K562 (cell line): ENCODE measurements around the gene RNF31. TPM values are rescaled to one million over a fixed set of nuclear protein-coding genes. Genes with fewer than 3 reads are reported as not detected.

Experiments used
- ATAC-seq: fragments of 200-7000 bp; cut with Tn5 transposase; 3 replicates; pipeline ENCODE4 v1.9.1; 2020; ENCODE audit warnings: moderate library complexity
- BruUV-seq: library from RNA; stranded (reverse); fragments of 400-500 nt; replicated peaks from 2 replicates; lab custom pipeline; 2021; lab: Mats Ljungman, UMichigan
- CTCF ChIA-PET: fragments of 300-600 bp; formaldehyde crosslinking; extraction: SDS; loops from one replicate; lab custom pipeline; 2021; ENCODE audit warnings: low intra/inter-chr PET ratio; lab: Yijun Ruan, JAX
- POLR2A ChIA-PET: fragments of 300-600, 350-650 bp; sonication (Branson Sonifier 250); formaldehyde crosslinking; extraction: SDS; loops from one replicate; lab custom pipeline; 2021; ENCODE audit warnings: antibody characterized with exemption, inconsistent platforms; lab: Yijun Ruan, JAX
- DNase-seq, 4 experiments: peaks; one replicate each; pipeline versions ENCODE4 v3.0.0 to v3.0.0-alpha.2; 2011 to 2018; ENCODE audit warnings: low spot score in 3 of 4, mixed read lengths in 3 of 4; ENCODE audit errors: extremely low read depth in 1 of 4
- FAIRE-seq: peaks from 2 replicates; lab custom pipeline; 2011; peaks lifted over from hg19 to GRCh38; lab: Jason Lieb, UNC
- H2AFZ ChIP-seq: 2 replicates; pipeline ENCODE4 v1.6.0; 2011; ENCODE audit warnings: low read depth, low read length, control low read depth, inconsistent platforms
- H3K27ac ChIP-seq: fragments of 200-600 bp; 3 replicates; pipeline ENCODE4 v1.8.0; 2011; ENCODE audit warnings: low read depth, mild to moderate bottlenecking, control low read depth, inconsistent platforms, low read length, moderate library complexity, mixed read lengths; ENCODE audit errors: extremely low read depth
- H3K27me3 ChIP-seq, 2 experiments: fragments of 300-600 bp in 1 of 2; 2 replicates in 1 of 2; 3 replicates in 1 of 2; pipeline versions ENCODE4 v1.6.0 to v1.8.0; 2011; ENCODE audit warnings: inconsistent platforms in 2 of 2, low read length in 2 of 2, mild to moderate bottlenecking in 1 of 2, mixed read lengths in 1 of 2, moderate library complexity in 1 of 2; ENCODE audit not compliant: control insufficient read depth in 2 of 2, insufficient read depth in 2 of 2
- H3K36me3 ChIP-seq: fragments of 300-600 bp; 3 replicates; pipeline ENCODE4 v1.8.0; 2011; ENCODE audit warnings: mild to moderate bottlenecking, low read length, inconsistent platforms; ENCODE audit not compliant: control insufficient read depth, insufficient read depth
- H3K4me1 ChIP-seq, 2 experiments: fragments of 200-600 bp in 1 of 2; replicated peaks in 1 of 2; 2 replicates in 1 of 2; 3 replicates in 1 of 2; pipeline versions ENCODE4 v1.5.1 to v1.8.0; 2011; ENCODE audit warnings: inconsistent platforms in 2 of 2, low read length in 2 of 2, mild to moderate bottlenecking in 1 of 2, mixed read lengths in 1 of 2, moderate library complexity in 1 of 2; ENCODE audit not compliant: control insufficient read depth in 2 of 2, insufficient read depth in 2 of 2
- H3K4me2 ChIP-seq: 2 replicates; pipeline ENCODE4 v1.6.1; 2011; ENCODE audit warnings: low read length, control low read depth, inconsistent platforms, mixed read lengths; ENCODE audit not compliant: insufficient read depth
- H3K4me3 ChIP-seq: fragments of 200-600 bp; sonication (generic), shearing (Covaris generic); 2 replicates; pipeline ENCODE4 v1.5.1; 2016; ENCODE audit warnings: control low read depth, inconsistent platforms
- H3K79me2 ChIP-seq: fragments of 200-600 bp; 3 replicates; pipeline ENCODE4 v1.8.0; 2011; ENCODE audit warnings: low read length, inconsistent platforms; ENCODE audit not compliant: control insufficient read depth, insufficient read depth
- H3K9ac ChIP-seq, 2 experiments: 2 replicates each; pipeline versions ENCODE4 v1.6.0 to v1.6.1; 2011; ENCODE audit warnings: low read depth in 2 of 2, low read length in 2 of 2, control low read depth in 1 of 2, inconsistent platforms in 1 of 2, mild to moderate bottlenecking in 1 of 2, mixed read lengths in 1 of 2; ENCODE audit not compliant: insufficient read depth in 1 of 2
- H3K9me1 ChIP-seq: one replicate; pipeline ENCODE4 v1.6.0; 2011; ENCODE audit warnings: inconsistent platforms, mild to moderate bottlenecking, low read length, moderate library complexity; ENCODE audit not compliant: control insufficient read depth, insufficient read depth
- H3K9me3 ChIP-seq: replicated peaks from 2 replicates; pipeline ENCODE4 v1.5.1; 2011; ENCODE audit warnings: low read depth, low read length, inconsistent platforms; ENCODE audit not compliant: control insufficient read depth, insufficient read depth
- H4K20me1 ChIP-seq: replicated peaks from 2 replicates; pipeline ENCODE4 v1.6.1; 2011; ENCODE audit warnings: low read length, inconsistent platforms, mixed read lengths; ENCODE audit not compliant: control insufficient read depth, insufficient read depth
- HDAC1 ChIP-seq, 2 experiments: fragments of 450-650 bp; IDR thresholded peaks; 2 replicates each; pipeline ENCODE4 v1.6.1; 2016 to 2017; ENCODE audit warnings: inconsistent platforms in 1 of 2, mild to moderate bottlenecking in 1 of 2, moderate library complexity in 1 of 2
- POLR2G ChIP-seq: fragments of 200-400 bp; formaldehyde crosslinking; IDR thresholded peaks from 2 replicates; pipeline ENCODE4 v1.6.1; 2017; ENCODE audit warnings: low read depth, mild to moderate bottlenecking, antibody characterized with exemption, low read length, moderate library complexity
- RBFOX2 ChIP-seq: fragments of 200-400 bp; formaldehyde crosslinking; IDR thresholded peaks from 2 replicates; pipeline ENCODE4 v1.6.1; 2017; ENCODE audit warnings: low read depth, mild to moderate bottlenecking, low read length, moderate library complexity
- WGBS: fragments of 100-300 bp; shearing (Covaris generic); methylation state at CpG from one replicate; pipeline ENCODE4 v1.1.6; 2016; ENCODE audit warnings: low coverage, mixed read lengths; ENCODE audit not compliant: insufficient coverage; ENCODE audit errors: missing lambda C conversion rate; 5-methylcytosine and 5-hydroxymethylcytosine counted together
- in situ Hi-C: fragments of 300-500 bp; cut with MboI; formaldehyde crosslinking; loops from 4 replicates; pipeline ENCODE4 v1.15.0; 2018; ENCODE audit warnings: inconsistent platforms, mixed read lengths
- intact Hi-C: fragments of 100-400 bp; cut with micrococcal nuclease; formaldehyde crosslinking; loops from 2 replicates; pipeline ENCODE4 v1.14.2; 2022
- polyA plus RNA-seq, 8 experiments: library from polyadenylated mRNA; depleted of rRNA in 4 of 8; stranded (reverse) in 5 of 8; unstranded in 3 of 8; fragments of >200 nt; fragmentation: Nextera tagmentation in 2 of 8; fragmentation: Illumina TruSeq in 1 of 8; extraction: Ambion mirVana in 2 of 8; extraction: Trizol in 1 of 8; gene quantifications; 2 replicates each; pipeline versions ENCODE4 v1.2.1 to v1.2.3, GENCODE V29; 2011 to 2014; ENCODE audit warnings: inconsistent platforms in 1 of 8, missing spikeins in 1 of 8
- total RNA-seq, 7 experiments: library from RNA; depleted of rRNA in 6 of 7; stranded (reverse); fragments of >200 nt in 6 of 7; fragmentation: Illumina TruSeq in 2 of 7; extraction: Trizol in 2 of 7; gene quantifications; 2 replicates each; pipeline versions ENCODE4 v1.2.1 to v1.2.3, GENCODE V29; 2011 to 2021; ENCODE audit warnings: low replicate concordance in 1 of 7
- TF ChIP-seq, protein P1 (sequence below): fragments of 450-650 bp; formaldehyde crosslinking; IDR thresholded peaks from 2 replicates; pipeline ENCODE4 v1.4.0; 2020; ENCODE audit warnings: mild to moderate bottlenecking, mixed read lengths
- TF ChIP-seq, protein P2 (sequence below): fragments of 250-450 bp; sonication (Bioruptor Pico); IDR thresholded peaks from 2 replicates; pipeline ENCODE4 v1.5.0; 2020; ENCODE audit warnings: mild to moderate bottlenecking

Gene RNF31
- total and polyA plus RNA-seq, 9 of the 15 experiments (the other 6 are each of a cell fraction or from before 2014, with no cell fraction given), result 3.1 to 47.6 (median 19.1) TPM

DNA sequence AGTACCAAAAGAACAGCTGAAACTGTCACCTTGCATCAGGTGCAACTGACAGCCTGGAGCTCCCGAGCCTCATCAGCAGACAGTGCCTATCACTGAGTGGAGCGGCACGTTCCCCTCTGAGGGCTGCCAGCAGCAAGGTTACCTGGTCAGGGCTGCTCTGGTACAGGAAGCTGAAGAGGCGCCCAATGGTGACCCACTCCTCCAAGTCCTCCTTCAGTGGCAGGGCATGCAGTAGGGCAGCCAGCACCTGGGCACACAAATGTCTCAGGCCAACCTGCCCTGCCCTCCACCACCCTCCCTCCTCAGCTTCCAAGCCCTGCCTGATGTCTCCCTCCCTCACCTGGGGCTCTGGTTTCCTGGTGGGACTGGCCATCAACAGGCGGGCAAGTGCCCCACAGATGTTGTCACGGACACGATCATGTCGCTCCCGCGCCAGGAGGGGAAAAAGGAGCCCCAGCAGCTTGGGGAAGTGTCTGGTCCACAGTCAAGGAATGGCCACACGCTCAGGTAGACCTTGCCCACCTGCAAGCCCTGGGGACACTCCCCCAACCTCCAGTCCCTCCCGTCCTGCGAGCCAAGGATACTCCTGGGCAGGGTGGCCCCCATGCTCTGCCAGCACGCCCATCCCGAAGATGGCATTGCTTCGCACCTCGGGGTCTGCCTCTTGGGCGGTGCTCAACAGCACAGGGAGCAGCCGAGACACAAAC is 34.2 kb downstream of the RNF31 start:
- H3K36me3 ChIP-seq, result peaks cover 78% of the 10 kb centered on the region; the same call in 2 of the 3 replicates
- H2AFZ ChIP-seq, result no peak overlapping the region
- ATAC-seq, result no peak

More for the DNA sequence above, 34.2 kb downstream of the RNF31 start:
- no peaks in the 10 kb centered on the region for H3K9me1 ChIP-seq
- DNase-seq (no peak), FAIRE-seq (no peak)
- intact Hi-C loops, result no loop called here
- no peak overlapping the region for H3K4me2 ChIP-seq
- H3K9ac ChIP-seq, result peak overlapping the region in 1 of 2 experiments; percentile 45; a peak in 1 of 4 replicates
- WGBS, result 86% methylated on average over 11 of the region's 19 CpGs
- no peaks in the 10 kb centered on the region; a peak in 1 of 5 replicates for H3K4me1 ChIP-seq
- ChIA-PET POLR2A (no interaction called here), CTCF (no interaction called here)
- no peaks in the 10 kb centered on the region for H3K9me3 ChIP-seq
- H3K27ac ChIP-seq, result no peak overlapping the region
- H3K27me3 ChIP-seq, result no peaks in the 10 kb centered on the region
- no TSS peak for BruUV-seq
- no peak overlapping the region for H3K4me3 ChIP-seq
- no peaks in the 10 kb centered on the region for H3K79me2 ChIP-seq
- no peaks in the 10 kb centered on the region for H4K20me1 ChIP-seq
- in situ Hi-C loops, result no loop called here
- TF ChIP-seq POLR2G, result peak; percentile 50; the same call in 1 of the 2 replicates
- no peak for TF ChIP-seq HDAC1 (IDR thresholded peaks at IDR 0.05)
- peak; percentile 65 for TF ChIP-seq RBFOX2
- TF ChIP-seq, protein P1, sequence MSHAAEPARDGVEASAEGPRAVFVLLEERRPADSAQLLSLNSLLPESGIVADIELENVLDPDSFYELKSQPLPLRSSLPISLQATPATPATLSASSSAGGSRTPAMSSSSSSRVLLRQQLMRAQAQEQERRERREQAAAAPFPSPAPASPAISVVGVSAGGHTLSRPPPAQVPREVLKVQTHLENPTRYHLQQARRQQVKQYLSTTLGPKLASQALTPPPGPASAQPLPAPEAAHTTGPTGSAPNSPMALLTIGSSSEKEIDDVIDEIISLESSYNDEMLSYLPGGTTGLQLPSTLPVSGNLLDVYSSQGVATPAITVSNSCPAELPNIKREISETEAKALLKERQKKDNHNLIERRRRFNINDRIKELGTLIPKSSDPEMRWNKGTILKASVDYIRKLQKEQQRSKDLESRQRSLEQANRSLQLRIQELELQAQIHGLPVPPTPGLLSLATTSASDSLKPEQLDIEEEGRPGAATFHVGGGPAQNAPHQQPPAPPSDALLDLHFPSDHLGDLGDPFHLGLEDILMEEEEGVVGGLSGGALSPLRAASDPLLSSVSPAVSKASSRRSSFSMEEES, result no peak
- TF ChIP-seq, protein P2, sequence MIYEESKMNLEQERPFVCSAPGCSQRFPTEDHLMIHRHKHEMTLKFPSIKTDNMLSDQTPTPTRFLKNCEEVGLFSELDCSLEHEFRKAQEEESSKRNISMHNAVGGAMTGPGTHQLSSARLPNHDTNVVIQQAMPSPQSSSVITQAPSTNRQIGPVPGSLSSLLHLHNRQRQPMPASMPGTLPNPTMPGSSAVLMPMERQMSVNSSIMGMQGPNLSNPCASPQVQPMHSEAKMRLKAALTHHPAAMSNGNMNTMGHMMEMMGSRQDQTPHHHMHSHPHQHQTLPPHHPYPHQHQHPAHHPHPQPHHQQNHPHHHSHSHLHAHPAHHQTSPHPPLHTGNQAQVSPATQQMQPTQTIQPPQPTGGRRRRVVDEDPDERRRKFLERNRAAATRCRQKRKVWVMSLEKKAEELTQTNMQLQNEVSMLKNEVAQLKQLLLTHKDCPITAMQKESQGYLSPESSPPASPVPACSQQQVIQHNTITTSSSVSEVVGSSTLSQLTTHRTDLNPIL (CRISPR knock-in tag), result no peak
